NCI-H2196 treated with DMSO at 0.1 percent for 48 hours (cell line): ENCODE data around the gene SLC19A1.

Source experiments
- DNase-seq: peaks from one replicate; lab custom pipeline; 2025; ENCODE audit not compliant: unreplicated experiment; lab: John Stamatoyannopoulos, UW

SLC19A1 gene

GRCh38 chr21:45472445-45473365, 69.5 kb downstream of the SLC19A1 start:
- no peak for DNase-seq

- DNase-seq, result no peak
Measured at GRCh38 chr21:45471525-45472221, 70.6 kb downstream of the SLC19A1 start.

GRCh38 chr21:45470773-45471524, 71.3 kb downstream of the SLC19A1 start:
- DNase-seq, result no peak

- no peak for DNase-seq
Measured at GRCh38 chr21:45470087-45470515, 72.1 kb downstream of the SLC19A1 start.

GRCh38 chr21:45469273-45470086, 72.8 kb downstream of the SLC19A1 start:
- DNase-seq, result no peak

- DNase-seq, result no peak
Measured at GRCh38 chr21:45468971-45469272, 73.3 kb downstream of the SLC19A1 start.

- DNase-seq, result no peak
Measured at GRCh38 chr21:45468051-45468970, 73.9 kb downstream of the SLC19A1 start.

GRCh38 chr21:45467221-45467779, 74.9 kb downstream of the SLC19A1 start:
- no peak for DNase-seq

- no peak for DNase-seq
Measured at GRCh38 chr21:45466330-45467220, 75.7 kb downstream of the SLC19A1 start.

- no peak for DNase-seq
Measured at GRCh38 chr21:45465611-45466329, 76.5 kb downstream of the SLC19A1 start.

- DNase-seq, result no peak
Measured at GRCh38 chr21:45465105-45465504, 77.1 kb downstream of the SLC19A1 start.

GRCh38 chr21:45464309-45464708, 77.9 kb downstream of the SLC19A1 start:
- no peak for DNase-seq

GRCh38 chr21:45463871-45464270, 78.4 kb downstream of the SLC19A1 start:
- no peak for DNase-seq

GRCh38 chr21:45461806-45462341, 80.4 kb downstream of the SLC19A1 start:
- DNase-seq, result no peak

GRCh38 chr21:45461369-45461750, 80.9 kb downstream of the SLC19A1 start:
- no peak for DNase-seq

- DNase-seq, result no peak
Measured at GRCh38 chr21:45460611-45461368, 81.5 kb downstream of the SLC19A1 start.
